ENCODE results near the gene CYTH3. TPM values are rescaled to one million over a fixed set of nuclear protein-coding genes. Genes with fewer than 3 reads are reported as not detected.

The CYTH3 gene
- total RNA-seq, 3 donors from 2014 or later (not counting 1 experiment from before 2014, with no cell fraction given) = 7.7 to 42.6 (median 13.6) TPM

DNA sequence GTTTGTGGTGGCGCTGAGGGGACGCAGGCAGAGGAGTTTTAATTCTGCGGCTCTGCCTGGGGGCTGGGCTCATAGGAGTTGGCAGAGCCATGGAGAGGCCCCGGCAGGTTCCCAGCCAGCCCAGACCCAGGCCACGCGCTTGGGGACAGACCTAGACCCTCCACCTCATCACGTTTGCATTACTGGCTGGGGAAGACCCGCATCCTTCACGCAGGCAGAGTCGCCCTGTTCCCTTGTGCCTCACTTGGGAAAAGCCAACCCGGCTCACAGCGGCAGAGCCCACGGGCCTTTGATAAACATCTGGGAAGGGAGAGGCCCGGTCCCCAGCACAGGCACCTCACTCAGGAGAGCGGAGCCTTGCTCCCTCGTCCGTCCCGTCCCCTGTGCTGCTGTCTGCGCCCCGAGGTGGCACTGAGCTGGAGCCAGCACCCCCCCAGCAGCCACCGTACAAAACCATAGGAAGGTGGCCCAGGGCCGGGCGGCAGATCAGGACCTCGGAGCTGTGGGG, 112.8 kb downstream of the CYTH3 start:
- no peaks in the 10 kb centered on the region for H3K9me3 ChIP-seq (ENCODE audit: control insufficient read depth, insufficient read depth, low read length)
- H3K27ac ChIP-seq (ENCODE audit: low read length) = no peak overlapping the region
- H3K27me3 ChIP-seq (ENCODE audit: control insufficient read depth, insufficient read depth, low read length) = no peaks in the 10 kb centered on the region
- H3K4me1 Mint-ChIP-seq = no peaks in the 10 kb centered on the region
- H3K9me3 Mint-ChIP-seq = no peaks in the 10 kb centered on the region
- intact Hi-C loops (cut with micrococcal nuclease) = no loop called here
- no peak for TF ChIP-seq CTCF (IDR thresholded peaks at IDR 0.05)
- H3K36me3 Mint-ChIP-seq = no peaks in the 10 kb centered on the region
- DNase-seq (no peak), ATAC-seq (no peak)
- 95% methylated on average over 24 of the region's 24 CpGs for WGBS (ENCODE audit: insufficient coverage)
- H3K4me3 Mint-ChIP-seq = no peak overlapping the region
- no peaks in the 10 kb centered on the region for H3K4me1 ChIP-seq (ENCODE audit: control insufficient read depth, insufficient read depth, low read length)
- peaks cover 57% of the 10 kb centered on the region for H3K36me3 ChIP-seq (ENCODE audit: control insufficient read depth, insufficient read depth, low read length)
- H3K4me3 ChIP-seq (ENCODE audit: low read length) = no peak overlapping the region
- H3K27me3 Mint-ChIP-seq (ENCODE audit: low read depth in 2 of 2) = no peaks in the 10 kb centered on the region
- H3K27ac Mint-ChIP-seq = no peak overlapping the region

- Mint-ChIP-seq H3K36me3 (no peaks in the 10 kb centered on the region), H3K9me3 (no peaks in the 10 kb centered on the region), H3K27ac (no peak overlapping the region), H3K27me3 (ENCODE audit: low read depth in 2 of 2) (no peaks in the 10 kb centered on the region), H3K4me3 (no peak overlapping the region), H3K4me1 (no peaks in the 10 kb centered on the region)
- intact Hi-C loops (cut with micrococcal nuclease) = no loop called here
- Histone ChIP-seq H3K36me3 (ENCODE audit: control insufficient read depth, insufficient read depth, low read length) (peaks cover 54% of the 10 kb centered on the region), H3K9me3 (ENCODE audit: control insufficient read depth, insufficient read depth, low read length) (no peaks in the 10 kb centered on the region), H3K27ac (ENCODE audit: low read length) (no peak overlapping the region), H3K27me3 (ENCODE audit: control insufficient read depth, insufficient read depth, low read length) (no peaks in the 10 kb centered on the region), H3K4me1 (ENCODE audit: control insufficient read depth, insufficient read depth, low read length) (no peaks in the 10 kb centered on the region), H3K4me3 (ENCODE audit: low read length) (no peak overlapping the region)
- DNase-seq (no peak), ATAC-seq (no peak)
- WGBS (ENCODE audit: insufficient coverage) = 95% methylated on average over 11 of the region's 11 CpGs
- no peak for TF ChIP-seq CTCF (IDR thresholded peaks at IDR 0.05)
Measured at GRCh38 chr7:6159097-6159483, 113.3 kb downstream of the CYTH3 start.

- no peak overlapping the region for H3K4me3 ChIP-seq (ENCODE audit: low read length)
- H3K4me3 Mint-ChIP-seq = no peak overlapping the region
- WGBS (ENCODE audit: insufficient coverage) = 94% methylated on average over 29 of the region's 29 CpGs
- intact Hi-C loops (cut with micrococcal nuclease) = no loop called here
- H3K27ac ChIP-seq (ENCODE audit: low read length) = no peak overlapping the region
- no peaks in the 10 kb centered on the region for H3K27me3 ChIP-seq (ENCODE audit: control insufficient read depth, insufficient read depth, low read length)
- no peaks in the 10 kb centered on the region for H3K9me3 Mint-ChIP-seq
- no peaks in the 10 kb centered on the region for H3K9me3 ChIP-seq (ENCODE audit: control insufficient read depth, insufficient read depth, low read length)
- TF ChIP-seq CTCF (IDR thresholded peaks at IDR 0.05) = no peak
- ATAC-seq = no peak
- peaks cover 54% of the 10 kb centered on the region for H3K36me3 ChIP-seq (ENCODE audit: control insufficient read depth, insufficient read depth, low read length)
- no peaks in the 10 kb centered on the region for H3K36me3 Mint-ChIP-seq
- no peak for DNase-seq
- no peaks in the 10 kb centered on the region for H3K4me1 ChIP-seq (ENCODE audit: control insufficient read depth, insufficient read depth, low read length)
- H3K4me1 Mint-ChIP-seq = no peaks in the 10 kb centered on the region
- H3K27me3 Mint-ChIP-seq (ENCODE audit: low read depth in 2 of 2) = no peaks in the 10 kb centered on the region
- no peak overlapping the region for H3K27ac Mint-ChIP-seq
Measured at GRCh38 chr7:6158424-6159096, 113.9 kb downstream of the CYTH3 start.
